ENCODE data around the gene AQP2. TPM values are rescaled to one million over a fixed set of nuclear protein-coding genes. Genes with fewer than 3 reads are reported as not detected.

AQP2 gene
- total RNA-seq, 1 donor from 2014 or later = not detected

DNA sequence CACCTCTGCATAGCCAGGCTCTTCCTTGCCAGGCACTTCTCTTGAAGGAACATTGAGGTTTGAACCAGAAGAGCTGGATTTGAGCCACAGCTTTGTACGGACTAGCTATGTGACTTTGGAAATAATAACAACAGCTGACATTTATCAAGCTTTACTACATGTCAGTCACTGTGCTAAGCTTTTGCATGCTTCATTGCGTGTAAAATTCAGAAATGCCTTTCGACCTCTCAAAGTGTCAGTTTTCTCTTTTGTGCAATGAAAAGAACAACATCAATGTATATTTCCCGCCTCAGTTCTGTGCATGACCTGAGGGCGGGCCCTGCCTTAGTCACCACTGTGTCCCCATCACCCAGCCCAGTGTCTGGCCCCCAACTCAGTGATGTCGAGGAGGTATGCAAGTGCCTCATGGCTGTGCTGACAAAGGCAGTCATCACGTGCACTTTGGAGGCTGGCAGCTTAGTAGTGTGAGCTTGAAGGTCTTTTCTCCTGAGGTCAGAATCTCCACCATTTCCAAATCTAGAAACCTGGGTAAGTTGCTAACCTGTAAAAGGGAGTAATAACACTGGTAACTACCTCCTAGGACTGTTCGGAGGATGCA is 17.9 kb upstream of the AQP2 start:
- no peak for TF ChIP-seq CTCF (IDR thresholded peaks at IDR 0.05; ENCODE audit: insufficient read depth, low read length, severe bottlenecking)
- FAIRE-seq (no peak), DNase-seq (ENCODE audit: low read depth) (no peak)
- Histone ChIP-seq H3K4me3 (ENCODE audit: low read depth, low read length) (no peak overlapping the region), H3K27me3 (ENCODE audit: control insufficient read depth, insufficient read depth, low read length) (no peaks in the 10 kb centered on the region), H3K36me3 (ENCODE audit: control insufficient read depth, insufficient read depth, low read length) (no peaks in the 10 kb centered on the region)

GRCh38 chr12:49933796-49934195 is 16.7 kb upstream of the AQP2 start:
- DNase-seq (ENCODE audit: low read depth) (no peak), FAIRE-seq (no peak)
- Histone ChIP-seq H3K27me3 (ENCODE audit: control insufficient read depth, insufficient read depth, low read length) (no peaks in the 10 kb centered on the region), H3K4me3 (ENCODE audit: low read depth, low read length) (no peak overlapping the region), H3K36me3 (ENCODE audit: control insufficient read depth, insufficient read depth, low read length) (no peaks in the 10 kb centered on the region)
- TF ChIP-seq CTCF (IDR thresholded peaks at IDR 0.05; ENCODE audit: insufficient read depth, low read length, severe bottlenecking) = no peak

GRCh38 chr12:49934505-49934904 is 16.0 kb upstream of the AQP2 start:
- no peak for FAIRE-seq
- no peaks in the 10 kb centered on the region for H3K27me3 ChIP-seq (ENCODE audit: control insufficient read depth, insufficient read depth, low read length)
- no peaks in the 10 kb centered on the region for H3K36me3 ChIP-seq (ENCODE audit: control insufficient read depth, insufficient read depth, low read length)
- TF ChIP-seq CTCF (IDR thresholded peaks at IDR 0.05; ENCODE audit: insufficient read depth, low read length, severe bottlenecking) = no peak
- no peak for DNase-seq (ENCODE audit: low read depth)
- no peak overlapping the region for H3K4me3 ChIP-seq (ENCODE audit: low read depth, low read length)

DNA sequence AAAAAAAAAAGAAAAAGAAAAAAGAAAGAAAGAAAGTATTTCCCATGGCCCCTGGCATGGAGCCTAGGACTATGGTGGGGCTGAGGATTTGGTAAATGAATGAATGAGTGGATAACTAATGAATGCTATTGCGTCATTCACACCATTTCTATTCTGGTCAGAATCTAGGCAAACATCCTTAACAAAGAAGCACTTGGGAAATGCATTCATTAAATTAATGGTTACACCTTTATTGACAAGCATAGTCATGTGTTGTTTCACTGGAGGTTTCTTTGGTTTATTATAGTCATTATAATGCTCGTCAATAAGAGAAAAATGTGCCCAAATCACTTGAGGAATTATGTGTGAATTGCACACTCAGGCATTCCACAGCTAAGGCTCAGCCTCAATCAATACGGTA is 13.6 kb upstream of the AQP2 start:
- H3K4me3 ChIP-seq (ENCODE audit: low read depth, low read length) = no peak overlapping the region
- H3K36me3 ChIP-seq (ENCODE audit: control insufficient read depth, insufficient read depth, low read length) = no peaks in the 10 kb centered on the region
- DNase-seq (ENCODE audit: low read depth) (peak; percentile 80), FAIRE-seq (no peak)
- no peaks in the 10 kb centered on the region for H3K27me3 ChIP-seq (ENCODE audit: control insufficient read depth, insufficient read depth, low read length)
- TF ChIP-seq CTCF (IDR thresholded peaks at IDR 0.05; ENCODE audit: insufficient read depth, low read length, severe bottlenecking) = no peak

DNA sequence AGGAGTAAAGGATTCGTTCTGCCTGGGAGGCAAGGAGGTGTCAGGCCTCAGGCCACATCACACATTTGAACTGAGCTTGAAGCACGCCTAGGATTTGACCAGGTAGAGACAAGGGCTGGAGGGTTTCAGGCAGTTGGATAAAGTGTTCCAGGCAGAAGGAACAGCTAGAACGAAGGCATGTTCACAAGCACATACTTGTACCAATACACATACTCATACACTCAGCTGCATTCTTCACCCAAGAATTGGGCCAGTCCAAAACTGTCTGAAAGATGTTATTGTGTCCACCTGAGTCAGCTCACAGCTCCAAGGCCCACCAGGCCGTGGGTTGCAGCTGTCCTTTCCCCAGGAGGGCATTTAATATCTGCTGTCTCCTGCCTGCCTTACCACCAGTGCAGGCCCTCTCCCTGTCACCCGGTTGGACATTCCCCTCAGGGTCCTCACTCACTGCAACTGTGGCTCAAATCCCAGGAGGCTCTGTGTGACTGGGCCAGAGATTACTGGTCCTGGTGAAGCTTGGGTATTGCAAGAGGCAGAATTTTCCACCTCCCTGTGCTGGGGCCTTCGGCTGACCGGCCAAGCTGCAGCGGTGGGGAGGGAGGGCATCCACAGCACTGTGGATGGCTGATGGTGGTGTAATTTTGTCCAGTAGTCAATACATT is 12.8 kb upstream of the AQP2 start:
- TF ChIP-seq CTCF (IDR thresholded peaks at IDR 0.05; ENCODE audit: insufficient read depth, low read length, severe bottlenecking) = no peak
- Histone ChIP-seq H3K27me3 (ENCODE audit: control insufficient read depth, insufficient read depth, low read length) (no peaks in the 10 kb centered on the region), H3K36me3 (ENCODE audit: control insufficient read depth, insufficient read depth, low read length) (no peaks in the 10 kb centered on the region), H3K4me3 (ENCODE audit: low read depth, low read length) (no peak overlapping the region)
- DNase-seq (ENCODE audit: low read depth) (peak; percentile 90), FAIRE-seq (peak; percentile 86)

DNA sequence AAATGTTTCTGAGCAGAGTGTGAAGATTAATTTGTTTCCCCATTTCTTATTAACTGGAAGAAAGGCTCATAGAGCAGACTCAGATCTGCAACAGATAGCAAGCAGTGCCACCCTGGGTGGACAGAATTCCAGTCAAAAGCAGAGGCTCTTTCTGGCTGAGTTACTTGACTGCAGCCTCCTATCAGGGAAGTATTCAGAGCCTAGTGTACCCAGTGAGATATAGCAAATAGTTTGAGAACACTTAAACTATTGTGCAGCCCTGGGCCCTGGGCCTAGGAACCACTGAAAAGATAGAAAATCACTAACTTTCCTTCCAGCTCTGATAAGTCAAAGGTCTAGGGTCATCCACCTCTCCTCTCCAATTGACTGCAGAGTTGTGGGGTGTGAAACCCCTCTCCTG is 11.2 kb upstream of the AQP2 start:
- no peaks in the 10 kb centered on the region for H3K36me3 ChIP-seq (ENCODE audit: control insufficient read depth, insufficient read depth, low read length)
- no peak for FAIRE-seq
- H3K4me3 ChIP-seq (ENCODE audit: low read depth, low read length) = no peak overlapping the region
- TF ChIP-seq CTCF (IDR thresholded peaks at IDR 0.05; ENCODE audit: insufficient read depth, low read length, severe bottlenecking) = no peak
- H3K27me3 ChIP-seq (ENCODE audit: control insufficient read depth, insufficient read depth, low read length) = no peaks in the 10 kb centered on the region
- DNase-seq (ENCODE audit: low read depth) = no peak

Data from bronchial epithelial cell (primary cell).